ENCODE results near the gene PPFIA3. TPM values are rescaled to one million over a fixed set of nuclear protein-coding genes. Genes with fewer than 3 reads are reported as not detected.
A peak's percentile ranks its signal among the peaks of the same experiment; 100 is the strongest.

The PPFIA3 gene
- total RNA-seq, 1 experiment from 2014 or later, result 4.9 TPM

DNA sequence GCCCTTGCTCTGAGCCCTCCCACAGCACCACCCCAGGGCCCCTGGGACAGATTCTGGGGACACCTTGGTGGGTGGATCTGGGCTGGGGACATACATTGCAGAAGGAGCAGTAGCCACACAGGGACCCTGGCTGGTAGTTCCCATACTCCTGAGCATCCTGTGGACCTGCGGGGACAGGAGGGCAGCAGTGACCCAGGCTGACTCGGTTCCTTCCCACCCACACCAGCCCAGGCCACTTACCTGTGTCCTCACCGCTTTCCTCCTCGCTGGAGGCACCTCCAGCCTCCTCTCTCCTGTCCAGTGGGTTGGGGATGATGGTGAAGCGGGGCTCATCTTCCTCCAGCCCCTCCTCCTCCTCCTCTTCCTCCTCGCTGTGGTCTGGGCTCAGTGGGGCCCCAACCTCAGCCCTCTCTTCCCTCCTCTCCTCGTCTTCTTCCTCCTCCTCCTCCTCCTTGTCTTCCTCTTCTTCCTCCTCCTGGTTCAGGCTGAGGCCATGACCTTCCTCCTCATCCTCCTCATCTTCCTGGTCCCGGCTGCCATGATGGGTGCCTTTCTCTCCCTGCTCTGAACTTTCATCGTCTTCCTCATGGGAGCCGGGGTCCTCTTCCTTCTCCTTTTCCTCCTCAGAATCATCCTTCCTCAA, 33.9 kb downstream of the PPFIA3 start:
- intact Hi-C loops (cut with micrococcal nuclease; ENCODE audit: unreplicated experiment), result no loop called here
- TF ChIP-seq, protein P1, sequence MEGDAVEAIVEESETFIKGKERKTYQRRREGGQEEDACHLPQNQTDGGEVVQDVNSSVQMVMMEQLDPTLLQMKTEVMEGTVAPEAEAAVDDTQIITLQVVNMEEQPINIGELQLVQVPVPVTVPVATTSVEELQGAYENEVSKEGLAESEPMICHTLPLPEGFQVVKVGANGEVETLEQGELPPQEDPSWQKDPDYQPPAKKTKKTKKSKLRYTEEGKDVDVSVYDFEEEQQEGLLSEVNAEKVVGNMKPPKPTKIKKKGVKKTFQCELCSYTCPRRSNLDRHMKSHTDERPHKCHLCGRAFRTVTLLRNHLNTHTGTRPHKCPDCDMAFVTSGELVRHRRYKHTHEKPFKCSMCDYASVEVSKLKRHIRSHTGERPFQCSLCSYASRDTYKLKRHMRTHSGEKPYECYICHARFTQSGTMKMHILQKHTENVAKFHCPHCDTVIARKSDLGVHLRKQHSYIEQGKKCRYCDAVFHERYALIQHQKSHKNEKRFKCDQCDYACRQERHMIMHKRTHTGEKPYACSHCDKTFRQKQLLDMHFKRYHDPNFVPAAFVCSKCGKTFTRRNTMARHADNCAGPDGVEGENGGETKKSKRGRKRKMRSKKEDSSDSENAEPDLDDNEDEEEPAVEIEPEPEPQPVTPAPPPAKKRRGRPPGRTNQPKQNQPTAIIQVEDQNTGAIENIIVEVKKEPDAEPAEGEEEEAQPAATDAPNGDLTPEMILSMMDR (IDR thresholded peaks at IDR 0.05; ENCODE audit: unreplicated experiment), result no peak
- H3K27me3 Mint-ChIP-seq (ENCODE audit: unreplicated experiment), result peaks cover 73% of the 10 kb centered on the region
- no peak for DNase-seq
- no peak overlapping the region for H3K27ac Mint-ChIP-seq (ENCODE audit: unreplicated experiment)
- peaks cover 11% of the 10 kb centered on the region for H3K4me1 Mint-ChIP-seq (ENCODE audit: low read depth, unreplicated experiment)
- no TSS peak for BruUV-seq (replicated peaks)
- H3K36me3 Mint-ChIP-seq (ENCODE audit: insufficient read depth, unreplicated experiment), result peaks cover 59% of the 10 kb centered on the region
- H3K4me3 Mint-ChIP-seq (ENCODE audit: low read depth, unreplicated experiment), result no peak overlapping the region
- H3K9me3 Mint-ChIP-seq (ENCODE audit: low read depth, unreplicated experiment), result peaks cover 16% of the 10 kb centered on the region
- CTCF ChIA-PET, result no interaction called here

DNA sequence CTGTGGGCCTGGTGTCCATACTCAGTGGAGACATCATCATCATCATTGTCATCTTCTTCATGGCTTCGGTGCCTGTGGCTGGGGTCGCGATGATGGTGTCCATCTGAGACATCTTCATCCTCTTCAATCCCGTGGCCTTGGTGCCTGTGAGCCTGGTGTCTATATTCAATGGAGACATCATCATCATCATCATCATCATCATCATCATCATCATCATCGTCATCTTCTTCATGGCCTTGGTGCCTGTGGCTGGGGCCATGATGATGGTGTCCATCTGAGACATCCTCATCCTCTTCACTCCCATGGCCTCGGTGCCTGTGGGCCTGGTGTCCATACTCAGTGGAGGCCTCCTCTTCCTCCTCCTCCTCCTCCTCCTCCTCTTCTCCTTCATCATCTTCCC, 34.9 kb downstream of the PPFIA3 start:
- CTCF ChIA-PET, result interaction anchor here (0.6 kb wide), 1 partner anchor 15 kb away, joined by 3 read pairs; no protein-coding TSS in a partner anchor

DNA sequence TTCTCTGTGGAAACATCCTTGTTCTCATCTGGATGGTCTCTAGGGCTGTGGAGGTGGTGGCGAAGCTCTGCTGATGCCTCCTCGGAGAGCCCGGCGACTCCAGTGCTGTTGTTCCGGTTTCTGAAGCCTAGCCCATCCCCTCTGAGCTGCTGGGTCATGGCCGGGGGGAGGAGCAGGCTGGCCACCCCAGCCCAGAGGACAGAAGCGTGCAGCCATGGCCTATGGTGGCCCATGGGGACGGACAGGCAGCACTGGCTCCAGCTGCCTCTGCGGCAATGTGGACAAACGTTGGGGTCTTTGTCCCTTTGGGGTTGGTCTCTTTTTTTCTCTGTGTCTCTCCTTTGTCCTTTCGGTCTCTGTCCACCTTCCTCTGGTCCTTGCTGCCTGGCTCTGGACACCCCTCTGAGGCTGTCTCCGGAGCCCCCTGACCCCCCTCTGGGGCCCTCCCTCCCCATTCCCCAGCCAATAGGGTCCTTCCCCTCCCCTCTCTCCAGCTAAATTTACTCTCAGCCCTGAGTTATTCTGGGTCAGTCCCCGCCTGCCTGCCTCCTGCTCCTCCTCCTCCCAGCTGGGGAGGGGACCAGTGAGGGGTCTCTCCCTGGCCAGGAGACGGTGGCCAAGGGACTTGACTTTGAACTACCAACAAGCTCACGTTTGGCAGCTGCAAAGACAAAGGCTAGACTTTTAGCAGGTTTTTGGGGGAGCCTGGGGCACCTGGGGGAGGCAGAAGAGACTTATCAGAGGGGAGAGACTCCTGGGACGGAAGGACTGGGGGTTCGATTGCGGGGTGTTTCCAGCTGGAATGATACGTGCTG, 35.9 kb downstream of the PPFIA3 start, which contains the start of gene HRC:
Gene HRC (minus strand): TSS at position 392 of the 815 bp plus-strand sequence. CDS start 159 bp downstream, at position 233.
- DNase-seq, result no peak
- Mint-ChIP-seq H3K9me3 (ENCODE audit: low read depth, unreplicated experiment) (peaks cover 16% of the 10 kb centered on the region), H3K27me3 (ENCODE audit: unreplicated experiment) (peaks cover 69% of the 10 kb centered on the region), H3K4me3 (ENCODE audit: low read depth, unreplicated experiment) (no peak within 1 kb of the TSS), H3K36me3 (ENCODE audit: insufficient read depth, unreplicated experiment) (peaks cover 46% of the 10 kb centered on the region), H3K27ac (ENCODE audit: unreplicated experiment) (peak within 1 kb of the TSS; percentile 25), H3K4me1 (ENCODE audit: low read depth, unreplicated experiment) (peaks cover 24% of the 10 kb centered on the region)
- intact Hi-C loops (cut with micrococcal nuclease; ENCODE audit: unreplicated experiment), result no loop called here
- no TSS peak for BruUV-seq (replicated peaks)
- CTCF ChIA-PET, result interaction anchor here (0.5 to 0.7 kb wide), 2 partner anchors 88 to 95 kb away, joined by 4 to 5 read pairs; no protein-coding TSS in a partner anchor
- TF ChIP-seq, protein P1 (IDR thresholded peaks at IDR 0.05; ENCODE audit: unreplicated experiment), result no peak

More for the DNA sequence above, 34.9 kb downstream of the PPFIA3 start:
- Mint-ChIP-seq H3K36me3 (ENCODE audit: insufficient read depth, unreplicated experiment) (peaks cover 55% of the 10 kb centered on the region), H3K27ac (ENCODE audit: unreplicated experiment) (peak overlapping the region; percentile 25), H3K27me3 (ENCODE audit: unreplicated experiment) (peaks cover 69% of the 10 kb centered on the region), H3K4me1 (ENCODE audit: low read depth, unreplicated experiment) (peaks cover 17% of the 10 kb centered on the region), H3K9me3 (ENCODE audit: low read depth, unreplicated experiment) (peaks cover 16% of the 10 kb centered on the region), H3K4me3 (ENCODE audit: low read depth, unreplicated experiment) (no peak overlapping the region)
- BruUV-seq (replicated peaks), result no TSS peak
- TF ChIP-seq, protein P1 (IDR thresholded peaks at IDR 0.05; ENCODE audit: unreplicated experiment), result no peak
- intact Hi-C loops (cut with micrococcal nuclease; ENCODE audit: unreplicated experiment), result no loop called here
- DNase-seq, result no peak

DNA sequence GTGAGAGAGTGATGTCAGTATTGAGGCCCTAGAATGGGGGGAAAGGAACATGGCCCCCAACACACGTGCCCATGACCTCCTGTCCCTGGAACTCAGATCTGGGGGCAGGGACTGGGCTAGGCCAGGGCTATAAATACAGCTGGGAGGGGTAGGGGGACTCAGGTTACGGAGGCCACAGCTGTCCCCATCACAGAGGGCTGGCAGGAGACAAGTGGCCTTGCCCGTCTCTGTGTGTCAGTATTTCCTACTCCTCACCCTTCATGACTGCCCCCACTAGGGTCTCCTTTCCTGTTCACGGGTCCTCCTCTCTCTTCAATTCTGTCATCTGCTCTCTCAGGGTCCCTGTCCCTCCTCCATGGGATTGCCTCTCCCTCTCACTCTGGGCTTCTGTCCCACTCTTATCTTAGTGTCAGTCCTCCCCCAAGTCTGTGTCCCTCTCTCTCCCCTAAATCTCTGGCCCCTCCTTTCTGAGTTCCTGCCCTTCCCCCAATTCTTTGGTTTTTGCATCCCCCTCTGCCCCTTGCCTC, 36.5 kb downstream of the PPFIA3 start:
- H3K27ac Mint-ChIP-seq (ENCODE audit: unreplicated experiment), result no peak overlapping the region
- peaks cover 69% of the 10 kb centered on the region for H3K27me3 Mint-ChIP-seq (ENCODE audit: unreplicated experiment)
- intact Hi-C loops (cut with micrococcal nuclease; ENCODE audit: unreplicated experiment), result no loop called here
- TF ChIP-seq, protein P1 (IDR thresholded peaks at IDR 0.05; ENCODE audit: unreplicated experiment), result no peak
- DNase-seq, result no peak
- H3K36me3 Mint-ChIP-seq (ENCODE audit: insufficient read depth, unreplicated experiment), result peaks cover 48% of the 10 kb centered on the region
- CTCF ChIA-PET, result interaction anchor here (0.7 kb wide), 1 partner anchor 96 kb away, joined by 5 read pairs; no protein-coding TSS in a partner anchor
- no peak overlapping the region for H3K4me3 Mint-ChIP-seq (ENCODE audit: low read depth, unreplicated experiment)
- peaks cover 24% of the 10 kb centered on the region for H3K4me1 Mint-ChIP-seq (ENCODE audit: low read depth, unreplicated experiment)
- peaks cover 16% of the 10 kb centered on the region for H3K9me3 Mint-ChIP-seq (ENCODE audit: low read depth, unreplicated experiment)
- BruUV-seq (replicated peaks), result no TSS peak
